GM12873 (cell line): Measurements from ENCODE around the gene PTPN5.

ENCODE experiments used
- TF ChIP-seq, protein P1 (sequence below): IDR thresholded peaks from 2 replicates; pipeline ENCODE4 v1.5.1; 2012; ENCODE audit warnings: low read depth, mild to moderate bottlenecking, moderate library complexity, low read length, control low read depth; ENCODE audit not compliant: insufficient read depth; ENCODE audit errors: missing control alignments

The PTPN5 gene

DNA sequence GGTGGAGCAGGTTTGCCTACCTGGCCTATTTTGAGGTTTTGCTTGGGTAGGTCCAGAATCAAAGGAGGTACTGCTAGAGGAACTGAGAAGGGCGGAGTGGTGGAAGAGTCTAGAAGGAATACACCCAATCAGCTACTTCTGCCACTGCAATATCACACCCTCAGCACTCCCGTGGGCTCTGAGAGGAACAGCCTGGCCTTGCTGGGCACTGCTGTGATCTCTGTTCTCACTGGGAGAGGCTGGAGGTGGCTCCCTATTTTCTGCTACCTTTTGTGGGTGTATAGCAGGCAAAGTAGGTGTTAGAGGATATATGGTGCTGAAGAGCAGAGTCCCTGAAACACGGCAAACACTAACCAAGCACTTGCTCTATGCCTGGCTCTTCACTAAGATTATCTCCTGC lies 40.7 kb downstream of the PTPN5 start:
- TF ChIP-seq, protein P1, sequence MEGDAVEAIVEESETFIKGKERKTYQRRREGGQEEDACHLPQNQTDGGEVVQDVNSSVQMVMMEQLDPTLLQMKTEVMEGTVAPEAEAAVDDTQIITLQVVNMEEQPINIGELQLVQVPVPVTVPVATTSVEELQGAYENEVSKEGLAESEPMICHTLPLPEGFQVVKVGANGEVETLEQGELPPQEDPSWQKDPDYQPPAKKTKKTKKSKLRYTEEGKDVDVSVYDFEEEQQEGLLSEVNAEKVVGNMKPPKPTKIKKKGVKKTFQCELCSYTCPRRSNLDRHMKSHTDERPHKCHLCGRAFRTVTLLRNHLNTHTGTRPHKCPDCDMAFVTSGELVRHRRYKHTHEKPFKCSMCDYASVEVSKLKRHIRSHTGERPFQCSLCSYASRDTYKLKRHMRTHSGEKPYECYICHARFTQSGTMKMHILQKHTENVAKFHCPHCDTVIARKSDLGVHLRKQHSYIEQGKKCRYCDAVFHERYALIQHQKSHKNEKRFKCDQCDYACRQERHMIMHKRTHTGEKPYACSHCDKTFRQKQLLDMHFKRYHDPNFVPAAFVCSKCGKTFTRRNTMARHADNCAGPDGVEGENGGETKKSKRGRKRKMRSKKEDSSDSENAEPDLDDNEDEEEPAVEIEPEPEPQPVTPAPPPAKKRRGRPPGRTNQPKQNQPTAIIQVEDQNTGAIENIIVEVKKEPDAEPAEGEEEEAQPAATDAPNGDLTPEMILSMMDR: no peak

DNA sequence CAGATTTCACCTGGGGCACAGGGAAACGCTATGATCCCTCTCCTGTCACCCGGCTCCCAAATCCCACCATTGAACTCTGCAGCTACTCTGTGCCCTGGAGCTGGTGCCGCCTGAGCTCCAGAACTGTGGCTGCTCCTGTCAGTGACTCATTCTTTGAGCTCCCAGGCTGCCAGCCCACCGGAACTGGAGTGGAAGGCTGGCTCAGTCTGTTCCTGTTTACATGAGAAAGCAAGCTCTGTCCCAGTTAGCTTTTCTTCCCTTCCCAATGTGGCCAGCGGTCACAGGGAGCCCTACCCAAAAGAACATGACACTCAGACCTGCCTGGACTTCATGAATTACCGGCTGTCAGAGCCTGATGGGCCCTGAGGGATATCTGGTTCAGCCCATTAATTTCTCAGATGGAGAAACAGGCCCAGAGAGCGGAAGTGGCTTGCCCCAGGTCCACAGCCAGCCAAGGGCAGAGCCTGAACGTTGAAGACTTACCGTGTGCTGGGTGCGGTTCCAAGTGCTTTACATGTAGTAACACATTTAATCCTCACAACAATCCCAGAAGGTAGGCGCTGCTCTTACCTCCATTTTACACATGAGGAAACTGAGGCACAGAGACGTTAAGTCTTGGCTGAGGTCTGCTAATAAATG lies 41.8 kb downstream of the PTPN5 start:
- TF ChIP-seq, protein P1: no peak

- TF ChIP-seq, protein P1: no peak
These were observed 42.7 kb downstream of the PTPN5 start for GRCh38 chr11:18748766-18749365.

- TF ChIP-seq, protein P1: no peak
These were observed 46.3 kb downstream of the PTPN5 start for GRCh38 chr11:18745251-18745650.

DNA sequence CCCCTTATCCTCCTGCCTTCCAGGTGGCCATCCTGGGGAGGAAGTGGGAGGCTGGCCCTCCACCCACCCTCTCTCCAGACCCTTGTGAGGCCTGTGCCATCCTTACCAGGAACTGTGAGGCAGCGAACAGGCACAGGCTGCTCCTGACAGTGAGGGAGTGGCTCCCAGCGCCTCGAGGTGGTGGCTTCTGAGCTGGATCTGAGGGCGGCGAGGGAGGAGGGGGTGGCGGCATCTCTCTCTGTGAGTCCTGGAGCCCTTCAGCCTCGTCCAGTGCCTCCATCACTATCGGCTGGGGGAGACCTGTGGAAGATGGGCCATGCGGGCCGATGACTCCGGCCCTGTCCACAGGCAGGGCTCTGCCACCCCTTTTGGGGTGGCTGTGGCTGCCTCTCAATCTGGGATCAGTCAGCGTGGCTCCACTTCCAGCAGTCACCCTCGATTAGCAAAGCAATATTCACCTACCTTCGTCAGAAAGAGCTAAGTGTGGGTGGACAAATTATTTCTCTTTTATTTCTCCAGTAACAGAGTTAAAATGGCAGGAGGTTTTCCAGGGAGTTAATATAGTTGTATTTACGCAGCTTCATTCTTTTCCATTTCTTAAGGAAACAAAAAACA lies 47.6 kb downstream of the PTPN5 start:
- TF ChIP-seq, protein P1: no peak

- TF ChIP-seq, protein P1: no peak
These were observed 48.2 kb downstream of the PTPN5 start for GRCh38 chr11:18743365-18743764.

DNA sequence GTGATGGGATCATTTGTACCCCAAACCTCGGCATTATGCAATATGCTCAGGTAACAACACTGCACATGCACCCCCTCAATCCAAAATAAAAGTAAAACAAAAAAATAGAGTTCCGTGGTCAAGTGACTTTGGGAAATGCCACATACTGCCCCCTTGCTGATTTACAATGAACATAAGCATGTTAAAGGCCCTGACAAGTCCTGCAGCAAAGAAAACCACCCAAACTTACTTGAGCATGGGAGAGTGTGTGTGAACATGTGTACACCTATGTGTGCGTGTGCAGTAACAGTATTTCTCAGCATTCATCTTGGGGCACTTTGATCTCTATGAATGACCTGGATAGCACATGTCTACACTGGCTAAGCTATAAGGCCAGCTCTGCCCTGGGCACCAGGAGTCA lies 49.8 kb downstream of the PTPN5 start:
- TF ChIP-seq, protein P1: no peak
